Measurements from ENCODE around the gene HSD11B1. TPM values are rescaled to one million over a fixed set of nuclear protein-coding genes. Genes with fewer than 3 reads are reported as not detected.

HSD11B1 gene
- total and polyA plus RNA-seq, 2 of the 4 experiments (the other 2 are of a cell fraction), result 0.41 to 0.72 TPM

GRCh38 chr1:209732725-209733124 lies 28.1 kb downstream of the HSD11B1 start:
- Histone ChIP-seq H3K9me1 (ENCODE audit: insufficient read depth, low read length) (no peaks in the 10 kb centered on the region), H3K4ac (ENCODE audit: low read depth, low read length) (no peak overlapping the region), H2BK5ac (ENCODE audit: low read depth, low read length, poor library complexity, severe bottlenecking) (no peak overlapping the region), H3K36me3 (ENCODE audit: control insufficient read depth, insufficient read depth, low read length) (no peaks in the 10 kb centered on the region), H2BK120ac (ENCODE audit: low read depth, low read length) (no peak overlapping the region), H4K5ac (ENCODE audit: low read depth, low read length) (no peak overlapping the region), H3K4me2 (ENCODE audit: low read depth, low read length) (no peak overlapping the region), H3K27me3 (ENCODE audit: control insufficient read depth, insufficient read depth, low read length) (peaks cover 4% of the 10 kb centered on the region), H3K56ac (ENCODE audit: extremely low read depth, insufficient read depth, low read length) (no peak overlapping the region), H3K4me1 (ENCODE audit: control insufficient read depth, insufficient read depth, low read length) (peaks cover 1% of the 10 kb centered on the region; the same call in 1 of the 2 replicates), H3K9ac (ENCODE audit: low read depth, low read length) (no peak overlapping the region), H3K9me3 (ENCODE audit: control insufficient read depth, insufficient read depth, low read length) (no peaks in the 10 kb centered on the region), H3K18ac (ENCODE audit: low read depth, low read length) (no peak overlapping the region), H4K8ac (ENCODE audit: low read depth in 2 of 2, low read length in 2 of 2) (no peak overlapping the region), H2AK5ac (ENCODE audit: low read depth, low read length) (no peak overlapping the region), H4K91ac (ENCODE audit: insufficient read depth, low read depth, low read length) (no peak overlapping the region), H3K27ac (ENCODE audit: insufficient read depth, low read length) (no peak overlapping the region), H3K23ac (ENCODE audit: low read depth, low read length) (no peak overlapping the region), H2AK9ac (replicated peaks; ENCODE audit: low read depth, low read length, poor library complexity) (no peak overlapping the region), H4K20me1 (ENCODE audit: insufficient read depth, low read length) (no peaks in the 10 kb centered on the region), H2AFZ (replicated peaks; ENCODE audit: low read length, poor library complexity) (no peak overlapping the region), H3K79me1 (ENCODE audit: low read depth in 1 of 2, low read length in 2 of 2) (no peaks in the 10 kb centered on the region), H3K4me3 (ENCODE audit: insufficient read depth, low read depth, low read length) (no peak overlapping the region), H2BK15ac (ENCODE audit: low read depth, low read length) (no peak overlapping the region), H2BK20ac (ENCODE audit: low read depth, low read length) (no peak overlapping the region), H3K14ac (replicated peaks; ENCODE audit: low read depth, low read length) (no peak overlapping the region)
- POLR2A ChIA-PET (ENCODE audit: unreplicated experiment), result no interaction called here
- dilution Hi-C loops (cut with HindIII; ENCODE audit: low sequenced_read_pairs, unreplicated experiment) (no loop called here), in situ Hi-C loops (cut with MboI; ENCODE audit: low sequenced_read_pairs) (no loop called here), intact Hi-C loops (cut with micrococcal nuclease) (no loop called here)
- BruUV-seq (replicated peaks), result no TSS peak
- CTCF ChIA-PET, result no interaction called here
- no CpG with 5 or more reads among the region's 1 CpG for WGBS, 2 experiments (ENCODE audit: extremely low coverage in 2 of 2, insufficient read length in 1 of 2)
- DNase-seq, result no peak
- TF ChIP-seq, protein P1, sequence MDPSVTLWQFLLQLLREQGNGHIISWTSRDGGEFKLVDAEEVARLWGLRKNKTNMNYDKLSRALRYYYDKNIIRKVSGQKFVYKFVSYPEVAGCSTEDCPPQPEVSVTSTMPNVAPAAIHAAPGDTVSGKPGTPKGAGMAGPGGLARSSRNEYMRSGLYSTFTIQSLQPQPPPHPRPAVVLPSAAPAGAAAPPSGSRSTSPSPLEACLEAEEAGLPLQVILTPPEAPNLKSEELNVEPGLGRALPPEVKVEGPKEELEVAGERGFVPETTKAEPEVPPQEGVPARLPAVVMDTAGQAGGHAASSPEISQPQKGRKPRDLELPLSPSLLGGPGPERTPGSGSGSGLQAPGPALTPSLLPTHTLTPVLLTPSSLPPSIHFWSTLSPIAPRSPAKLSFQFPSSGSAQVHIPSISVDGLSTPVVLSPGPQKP (IDR thresholded peaks at IDR 0.05; ENCODE audit: borderline replicate concordance, low read depth, low read length), result no peak
- TF ChIP-seq CHD1 (IDR thresholded peaks at IDR 0.05; ENCODE audit: low read depth, low read length), result no peak
- no peak for TF ChIP-seq RAD21 (IDR thresholded peaks at IDR 0.05; ENCODE audit: low read length)
- TF ChIP-seq BHLHE40 (IDR thresholded peaks at IDR 0.05; ENCODE audit: low read depth, low read length), result no peak
- TF ChIP-seq CEBPB (IDR thresholded peaks at IDR 0.05; ENCODE audit: low read depth, low read length), result no peak
- TF ChIP-seq POLR2A (IDR thresholded peaks at IDR 0.05; ENCODE audit: low read depth, low read length), result no peak
- TF ChIP-seq NFE2L2 (IDR thresholded peaks at IDR 0.05; ENCODE audit: low read depth, low read length), result no peak
- TF ChIP-seq RCOR1 (IDR thresholded peaks at IDR 0.05; ENCODE audit: insufficient replicate concordance, low read length), result no peak
- no peak for TF ChIP-seq MAFK (IDR thresholded peaks at IDR 0.05; ENCODE audit: low read depth, low read length)
- TF ChIP-seq RFX5 (IDR thresholded peaks at IDR 0.05; ENCODE audit: low read depth, low read length), result no peak
- no peak for TF ChIP-seq FOS (IDR thresholded peaks at IDR 0.05; ENCODE audit: low read depth, low read length)
- TF ChIP-seq, protein P2, sequence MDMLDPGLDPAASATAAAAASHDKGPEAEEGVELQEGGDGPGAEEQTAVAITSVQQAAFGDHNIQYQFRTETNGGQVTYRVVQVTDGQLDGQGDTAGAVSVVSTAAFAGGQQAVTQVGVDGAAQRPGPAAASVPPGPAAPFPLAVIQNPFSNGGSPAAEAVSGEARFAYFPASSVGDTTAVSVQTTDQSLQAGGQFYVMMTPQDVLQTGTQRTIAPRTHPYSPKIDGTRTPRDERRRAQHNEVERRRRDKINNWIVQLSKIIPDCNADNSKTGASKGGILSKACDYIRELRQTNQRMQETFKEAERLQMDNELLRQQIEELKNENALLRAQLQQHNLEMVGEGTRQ (IDR thresholded peaks at IDR 0.05; ENCODE audit: low read depth, low read length), result no peak
- no peak for TF ChIP-seq MXI1 (IDR thresholded peaks at IDR 0.05; ENCODE audit: borderline replicate concordance, low read depth, low read length)
- TF ChIP-seq SMC3 (IDR thresholded peaks at IDR 0.05; ENCODE audit: low read depth, low read length), result no peak
- TF ChIP-seq CTCF (conservative IDR thresholded peaks at IDR 0.05; ENCODE audit: low read depth, low read length), result no peak
- no peak for TF ChIP-seq MAZ (IDR thresholded peaks at IDR 0.05; ENCODE audit: borderline replicate concordance, low read depth, low read length)
- ATAC-seq (ENCODE audit: low read depth), result 0 out of 2 replicates have a peak, but pooled peaks have one; percentile 44

All from IMR-90 (cell line).